A673 (cell line): ENCODE measurements around the gene B4GALNT4. TPM values are rescaled to one million over a fixed set of nuclear protein-coding genes. Genes with fewer than 3 reads are reported as not detected.

Source experiments
- BruUV-seq: library from RNA; stranded (reverse); fragments of 400-500 nt; replicated peaks from 2 replicates; lab custom pipeline; 2021; lab: Mats Ljungman, UMichigan
- CTCF ChIA-PET: fragments of 300-600 bp; sonication (Branson Sonifier 250); formaldehyde crosslinking; loops from one replicate; lab custom pipeline; 2022; ENCODE audit warnings: antibody characterized with exemption; lab: Charles Lee
- POLR2A ChIA-PET: fragments of 300-600 bp; sonication (Branson Sonifier 250); formaldehyde crosslinking; loops from one replicate; lab custom pipeline; 2022; ENCODE audit warnings: antibody characterized with exemption; ENCODE audit not compliant: low non-redundant PET; lab: Charles Lee
- DNase-seq: peaks from one replicate; pipeline ENCODE4 v3.0.0-alpha.2; 2015; ENCODE audit warnings: low spot score
- H3K27ac ChIP-seq: fragments of 200-600 bp; sonication (generic); 2 replicates; pipeline ENCODE4 v1.5.1; 2016; ENCODE audit warnings: mixed run types, low read depth, mild to moderate bottlenecking, mixed read lengths, antibody characterized with exemption, low read length; ENCODE audit not compliant: poor library complexity, severe bottlenecking
- H3K27me3 ChIP-seq: fragments of 200-600 bp; sonication (generic); replicated peaks from 2 replicates; pipeline ENCODE4 v1.6.1; 2017; ENCODE audit warnings: mixed run types, low read depth, mild to moderate bottlenecking, mixed read lengths, antibody characterized with exemption, low read length; ENCODE audit not compliant: insufficient read depth, poor library complexity
- H3K36me3 ChIP-seq: fragments of 200-600 bp; sonication (generic); 2 replicates; pipeline ENCODE4 v1.6.1; 2016; ENCODE audit warnings: mixed run types, mild to moderate bottlenecking, mixed read lengths, antibody characterized with exemption, low read length; ENCODE audit not compliant: insufficient read depth, poor library complexity, severe bottlenecking
- H3K4me1 ChIP-seq: fragments of 200-600 bp; sonication (generic); 2 replicates; pipeline ENCODE4 v1.6.1; 2017; ENCODE audit warnings: mixed run types, mild to moderate bottlenecking, mixed read lengths, antibody characterized with exemption, low read length; ENCODE audit not compliant: insufficient read depth, poor library complexity, severe bottlenecking
- H3K4me3 ChIP-seq: fragments of 200-600 bp; sonication (generic); 2 replicates; pipeline ENCODE4 v1.5.1; 2016; ENCODE audit warnings: low read depth, mixed run types, mild to moderate bottlenecking, mixed read lengths, low read length; ENCODE audit not compliant: poor library complexity, severe bottlenecking
- H3K9me3 ChIP-seq: fragments of 200-600 bp; sonication (generic); 2 replicates; pipeline ENCODE4 v1.6.1; 2016; ENCODE audit warnings: mixed run types, low read depth, mild to moderate bottlenecking, mixed read lengths, antibody characterized with exemption, low read length; ENCODE audit not compliant: poor library complexity, severe bottlenecking
- EZH2 ChIP-seq: fragments of 200-600 bp; sonication (generic); IDR thresholded peaks from 2 replicates; pipeline ENCODE4 v1.6.1; 2017; ENCODE audit warnings: borderline replicate concordance, low read depth, mild to moderate bottlenecking, mixed read lengths, antibody characterized with exemption, low read length; ENCODE audit not compliant: poor library complexity, severe bottlenecking
- intact Hi-C: fragments of 100-400 bp; cut with micrococcal nuclease; formaldehyde crosslinking; loops from one replicate; pipeline ENCODE4 v1.10.0; 2022; ENCODE audit not compliant: unreplicated experiment
- total RNA-seq: library from RNA; stranded (reverse); gene quantifications from 2 replicates; pipeline ENCODE4 v1.2.3, GENCODE V29; 2021
- TF ChIP-seq, protein P1 (sequence below): fragments of 300-800, 200-600 bp; sonication (generic); conservative IDR thresholded peaks from 2 replicates; pipeline ENCODE4 v1.5.1; 2017; ENCODE audit warnings: low read depth, mild to moderate bottlenecking, antibody characterized with exemption, low read length, moderate library complexity, mixed read lengths

Gene B4GALNT4
- total RNA-seq, 1 experiment from 2014 or later: 19.0 TPM

DNA sequence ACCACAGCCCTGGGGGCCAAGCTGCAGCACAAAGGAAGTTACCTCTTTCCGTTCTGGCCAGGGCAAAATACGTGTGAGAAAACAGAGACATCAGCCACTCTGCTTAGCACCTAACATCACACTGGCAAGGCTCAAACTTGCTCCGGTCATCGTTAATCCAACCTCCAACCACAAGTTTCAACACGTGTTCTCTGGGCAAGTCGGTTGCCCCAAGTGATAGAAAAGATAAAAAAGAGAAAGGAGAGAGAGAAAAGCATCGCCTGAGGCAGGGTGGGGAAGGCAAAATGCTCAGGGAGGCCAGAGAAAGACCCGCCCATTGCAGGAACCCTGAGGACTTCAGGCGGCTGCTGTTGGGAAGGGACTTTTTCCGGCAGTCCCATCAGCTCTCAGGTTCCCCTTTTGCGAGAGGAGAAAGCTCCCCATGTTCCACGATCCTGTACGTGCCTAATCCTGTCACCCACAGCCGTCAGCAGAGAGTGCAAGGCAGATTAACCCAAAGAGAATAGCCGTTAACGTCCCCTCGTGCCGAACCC is 18.5 kb upstream of the B4GALNT4 start:
- intact Hi-C loops: loop anchor here (10.0 kb wide), 2 partner anchors 46 to 96 kb away; partner anchors contain the start of gene IFITM2
- H3K4me3 ChIP-seq: no peak overlapping the region
- H3K27me3 ChIP-seq: no peaks in the 10 kb centered on the region
- BruUV-seq: no TSS peak
- DNase-seq: no peak
- TF ChIP-seq, protein P1, sequence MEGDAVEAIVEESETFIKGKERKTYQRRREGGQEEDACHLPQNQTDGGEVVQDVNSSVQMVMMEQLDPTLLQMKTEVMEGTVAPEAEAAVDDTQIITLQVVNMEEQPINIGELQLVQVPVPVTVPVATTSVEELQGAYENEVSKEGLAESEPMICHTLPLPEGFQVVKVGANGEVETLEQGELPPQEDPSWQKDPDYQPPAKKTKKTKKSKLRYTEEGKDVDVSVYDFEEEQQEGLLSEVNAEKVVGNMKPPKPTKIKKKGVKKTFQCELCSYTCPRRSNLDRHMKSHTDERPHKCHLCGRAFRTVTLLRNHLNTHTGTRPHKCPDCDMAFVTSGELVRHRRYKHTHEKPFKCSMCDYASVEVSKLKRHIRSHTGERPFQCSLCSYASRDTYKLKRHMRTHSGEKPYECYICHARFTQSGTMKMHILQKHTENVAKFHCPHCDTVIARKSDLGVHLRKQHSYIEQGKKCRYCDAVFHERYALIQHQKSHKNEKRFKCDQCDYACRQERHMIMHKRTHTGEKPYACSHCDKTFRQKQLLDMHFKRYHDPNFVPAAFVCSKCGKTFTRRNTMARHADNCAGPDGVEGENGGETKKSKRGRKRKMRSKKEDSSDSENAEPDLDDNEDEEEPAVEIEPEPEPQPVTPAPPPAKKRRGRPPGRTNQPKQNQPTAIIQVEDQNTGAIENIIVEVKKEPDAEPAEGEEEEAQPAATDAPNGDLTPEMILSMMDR: no peak
- TF ChIP-seq EZH2: no peak
- H3K27ac ChIP-seq: no peak overlapping the region
- H3K36me3 ChIP-seq: no peaks in the 10 kb centered on the region
- no peaks in the 10 kb centered on the region for H3K9me3 ChIP-seq
- ChIA-PET CTCF (interaction anchor here (0.7 kb wide), 1 partner anchor 218 kb away, joined by 3 read pairs; no protein-coding TSS in a partner anchor), POLR2A (no interaction called here)
- H3K4me1 ChIP-seq: peaks cover 9% of the 10 kb centered on the region

GRCh38 chr11:351411-351810 is 17.9 kb upstream of the B4GALNT4 start:
- no peak overlapping the region for H3K27ac ChIP-seq
- peaks cover 10% of the 10 kb centered on the region for H3K4me1 ChIP-seq
- no peak for TF ChIP-seq EZH2
- TF ChIP-seq, protein P1: no peak
- intact Hi-C loops: loop anchor here (10.0 kb wide), 2 partner anchors 47 to 97 kb away; partner anchors contain the start of gene IFITM2
- DNase-seq: no peak
- CTCF ChIA-PET: no interaction called here
- H3K9me3 ChIP-seq: no peaks in the 10 kb centered on the region
- POLR2A ChIA-PET: no interaction called here
- H3K27me3 ChIP-seq: no peaks in the 10 kb centered on the region
- H3K4me3 ChIP-seq: no peak overlapping the region
- H3K36me3 ChIP-seq: no peaks in the 10 kb centered on the region
- no TSS peak for BruUV-seq

DNA sequence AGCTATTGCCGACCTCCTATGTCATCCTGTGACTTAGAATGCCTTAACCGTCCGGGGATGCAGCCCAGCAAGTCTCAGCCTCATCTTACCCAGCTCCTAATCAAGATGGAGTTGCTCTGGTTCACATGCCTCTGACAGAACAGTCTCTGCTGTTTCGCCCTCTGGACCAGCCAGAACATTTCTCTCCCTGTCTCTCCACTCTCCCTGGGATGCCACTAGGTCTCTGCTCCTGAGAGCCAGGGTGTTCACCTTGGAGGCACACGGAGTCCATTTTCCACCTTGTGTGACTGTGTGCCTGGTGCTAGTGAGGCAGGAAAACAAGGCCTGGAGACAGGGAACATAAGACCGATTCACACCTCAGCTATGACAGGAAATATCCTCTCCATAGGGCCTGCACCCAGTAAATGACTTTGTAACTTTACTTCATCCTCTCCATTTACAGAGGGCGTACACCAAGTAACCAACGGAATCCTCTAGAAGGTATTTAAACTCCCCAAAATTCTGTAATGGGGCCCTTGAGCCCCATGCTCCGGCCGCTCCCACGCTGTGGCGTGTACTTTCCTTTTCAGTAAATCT is 16.8 kb upstream of the B4GALNT4 start:
- no peaks in the 10 kb centered on the region for H3K27me3 ChIP-seq
- no peaks in the 10 kb centered on the region for H3K36me3 ChIP-seq
- POLR2A ChIA-PET: no interaction called here
- H3K4me3 ChIP-seq: no peak overlapping the region
- DNase-seq: no peak
- H3K9me3 ChIP-seq: no peaks in the 10 kb centered on the region
- H3K27ac ChIP-seq: no peak overlapping the region
- CTCF ChIA-PET: no interaction called here
- H3K4me1 ChIP-seq: peaks cover 10% of the 10 kb centered on the region
- TF ChIP-seq, protein P1: no peak
- TF ChIP-seq EZH2: no peak
- no TSS peak for BruUV-seq
- intact Hi-C loops: loop anchor here (10.0 kb wide), 2 partner anchors 48 to 98 kb away; partner anchors contain the start of gene IFITM2
